HG03432 (cell line): ENCODE data around the gene GNS.

Source experiments
- ATAC-seq: cut with Tn5 transposase; IDR thresholded peaks from one replicate; pipeline ENCODE4 v1.9.1; 2021; ENCODE audit warnings: mild to moderate bottlenecking, moderate library complexity; ENCODE audit not compliant: unreplicated experiment

The GNS gene

GRCh38 chr12:64739778-64740177, 19.4 kb downstream of the GNS start:
- ATAC-seq: no peak

DNA sequence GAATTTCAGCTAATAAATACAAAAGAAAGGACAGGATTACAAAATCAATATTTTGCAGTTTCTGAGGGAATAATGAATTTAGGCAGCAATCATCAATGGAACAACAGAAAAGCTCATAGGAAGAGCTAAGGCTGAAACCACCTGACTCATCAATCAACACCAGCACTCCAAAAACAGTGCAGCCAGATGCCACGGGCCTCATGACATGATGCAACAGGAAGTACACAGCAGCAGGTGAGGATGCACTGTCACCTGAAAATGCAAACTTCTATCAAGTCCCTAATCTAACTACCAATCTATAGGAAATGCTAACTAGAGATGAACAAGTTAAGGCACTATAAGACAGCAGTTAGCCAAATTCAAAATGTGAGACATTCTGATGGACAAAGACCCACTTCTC, 21.7 kb downstream of the GNS start:
- ATAC-seq: no peak

GRCh38 chr12:64736771-64737170, 22.4 kb downstream of the GNS start:
- ATAC-seq: no peak

- ATAC-seq: no peak
Observed at GRCh38 chr12:64735442-64735841, 23.8 kb downstream of the GNS start.

DNA sequence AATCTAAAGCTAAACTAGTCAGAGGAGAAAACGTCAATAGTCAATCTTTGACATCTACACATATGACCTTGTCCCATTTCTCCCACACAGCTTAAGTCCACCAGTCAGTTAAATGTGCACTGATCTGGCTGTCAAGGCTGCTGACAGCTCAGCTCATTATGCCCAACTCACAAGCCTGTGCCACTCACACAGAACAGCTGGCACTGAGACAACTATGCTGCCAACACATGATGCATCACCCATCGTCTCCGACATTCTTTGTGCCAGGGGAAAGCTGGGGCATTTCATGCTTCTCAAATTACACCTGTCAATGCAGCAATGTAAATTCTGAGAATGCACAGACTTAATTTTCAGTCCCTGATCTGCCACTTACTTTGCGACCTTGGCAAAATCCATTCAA, 25.3 kb downstream of the GNS start:
- no peak for ATAC-seq

DNA sequence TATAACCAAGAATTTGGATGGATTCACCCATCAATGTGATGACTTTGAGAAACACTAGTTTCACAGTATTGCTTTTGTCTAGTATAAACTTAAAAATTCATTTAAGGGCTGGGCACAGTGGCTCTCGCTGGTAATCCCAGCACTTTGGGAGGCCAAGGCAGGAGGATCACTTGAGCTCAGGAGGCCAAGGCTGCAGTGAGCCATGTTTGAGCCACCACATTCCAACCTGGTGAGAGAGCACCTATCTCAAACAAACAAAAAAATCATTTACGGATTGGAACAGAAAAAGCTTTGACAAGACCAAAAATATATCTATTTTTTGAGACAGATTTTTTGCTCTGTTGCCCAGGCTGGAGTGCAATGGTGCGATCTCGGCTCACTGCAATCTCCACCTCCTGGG, 27.5 kb downstream of the GNS start:
- no peak for ATAC-seq

DNA sequence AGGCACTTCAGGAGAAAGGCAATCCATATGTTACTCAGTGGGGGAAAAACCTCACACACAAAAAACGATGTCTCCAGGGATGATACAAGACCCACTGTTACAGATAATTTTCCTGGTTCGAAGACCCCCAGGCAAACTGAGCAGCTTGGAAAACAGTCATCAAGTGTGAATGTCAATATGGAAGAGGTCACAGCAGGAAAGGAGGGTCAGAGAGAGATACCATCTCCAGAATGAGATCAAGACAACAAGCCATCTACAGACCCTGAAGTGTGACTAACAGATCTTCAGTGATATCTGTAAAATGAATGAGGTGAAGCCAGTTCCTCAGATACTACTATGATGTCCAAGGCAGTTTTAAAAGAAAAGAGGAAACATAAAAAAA, 28.6 kb downstream of the GNS start:
- peak; percentile 26 for ATAC-seq

DNA sequence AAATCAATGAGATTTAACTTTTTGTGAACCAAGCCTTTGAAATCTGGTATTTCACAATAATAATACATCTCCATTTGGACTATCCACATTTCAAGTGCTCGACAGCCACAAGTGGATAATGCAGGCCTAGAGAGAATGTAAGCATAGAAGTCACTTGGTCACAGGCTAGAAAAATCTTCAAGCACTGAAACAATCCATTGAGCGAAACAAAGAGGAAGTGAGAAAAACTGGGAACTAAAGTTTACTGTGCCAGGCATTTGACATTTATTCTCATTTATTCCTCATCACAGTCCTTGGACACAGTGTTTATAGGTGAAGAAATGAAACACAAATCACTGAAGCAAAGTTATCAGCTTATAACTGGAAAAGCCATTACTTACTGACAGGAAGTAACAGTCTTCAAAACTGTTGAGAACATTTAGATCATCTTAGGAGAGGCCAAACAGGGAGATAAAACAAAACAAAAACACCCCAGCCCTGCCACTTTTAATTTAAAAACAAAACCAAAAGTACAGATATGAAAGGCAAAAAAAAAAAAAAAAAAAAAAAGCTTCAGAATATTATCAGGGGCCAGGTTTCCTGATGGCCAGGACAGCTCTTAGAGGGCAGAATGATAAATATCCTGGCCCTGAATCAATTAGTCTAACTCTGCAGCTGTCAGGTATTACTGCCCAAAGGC, 29.2 kb downstream of the GNS start:
- ATAC-seq: peak; percentile 58

DNA sequence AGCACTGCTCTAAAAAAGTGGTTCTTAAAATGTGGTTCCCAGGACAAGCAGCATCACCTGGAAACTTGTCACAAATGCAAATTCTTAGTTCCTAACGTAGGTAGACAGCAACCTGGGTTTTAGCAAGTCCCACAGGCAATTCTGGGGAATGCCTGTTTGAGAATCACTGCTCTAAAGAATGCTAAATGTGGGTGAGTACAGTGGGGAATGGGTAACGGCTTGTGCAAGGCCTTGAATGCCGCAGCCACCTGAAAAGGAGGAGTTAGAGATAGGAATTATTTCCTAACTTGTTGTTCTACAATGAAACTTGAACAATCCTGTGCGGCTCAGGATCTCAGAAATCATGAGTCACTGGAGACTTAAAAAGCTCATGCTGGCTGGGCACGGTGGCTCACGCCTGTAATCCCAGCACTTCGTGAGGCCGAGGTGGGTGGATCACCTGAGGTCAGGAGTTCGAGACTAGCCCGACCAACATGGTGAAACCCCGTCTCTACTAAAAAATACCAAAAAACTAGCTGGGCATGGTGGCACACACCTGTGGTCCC, 34.9 kb downstream of the GNS start:
- no peak for ATAC-seq

DNA sequence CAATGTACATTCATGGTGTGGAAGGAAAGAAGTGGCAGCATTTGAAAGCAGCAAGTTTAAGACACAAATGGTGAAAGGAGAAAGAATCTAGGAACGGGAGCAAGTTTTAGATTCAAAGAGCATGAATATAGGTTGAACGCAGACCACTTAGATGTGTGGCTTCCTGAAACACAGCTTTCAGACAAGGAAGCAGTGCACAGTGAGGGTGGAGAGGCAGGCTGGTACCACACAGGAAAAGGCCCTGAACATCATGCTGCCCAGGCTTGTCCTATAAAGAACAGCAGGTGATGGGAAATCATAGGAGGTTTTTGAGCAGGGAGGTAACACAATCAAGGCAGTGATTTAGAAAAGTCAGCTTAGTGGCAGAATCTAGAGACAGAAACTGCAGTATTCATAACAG, 35.6 kb downstream of the GNS start:
- ATAC-seq: no peak

GRCh38 chr12:64722835-64723234, 36.4 kb downstream of the GNS start:
- no peak for ATAC-seq

DNA sequence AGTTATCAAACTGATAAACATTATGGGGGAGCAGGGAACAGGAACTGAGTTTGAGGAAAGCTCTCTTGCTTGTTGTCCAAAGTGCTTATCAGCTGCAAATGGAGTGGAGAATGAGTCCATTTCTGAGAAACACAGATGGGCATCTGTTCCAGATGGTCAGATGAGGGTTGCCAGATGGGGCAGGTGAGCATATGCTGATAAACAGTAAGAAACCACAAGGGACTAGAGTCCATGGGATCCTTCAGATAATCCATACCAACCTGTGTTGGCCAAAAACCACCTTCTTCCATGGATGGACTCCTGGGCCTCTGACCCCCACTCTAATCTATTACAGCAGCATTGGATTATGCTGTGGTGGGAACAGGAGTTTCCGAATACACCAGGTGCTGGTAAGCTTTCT, 38.3 kb downstream of the GNS start:
- ATAC-seq: no peak

DNA sequence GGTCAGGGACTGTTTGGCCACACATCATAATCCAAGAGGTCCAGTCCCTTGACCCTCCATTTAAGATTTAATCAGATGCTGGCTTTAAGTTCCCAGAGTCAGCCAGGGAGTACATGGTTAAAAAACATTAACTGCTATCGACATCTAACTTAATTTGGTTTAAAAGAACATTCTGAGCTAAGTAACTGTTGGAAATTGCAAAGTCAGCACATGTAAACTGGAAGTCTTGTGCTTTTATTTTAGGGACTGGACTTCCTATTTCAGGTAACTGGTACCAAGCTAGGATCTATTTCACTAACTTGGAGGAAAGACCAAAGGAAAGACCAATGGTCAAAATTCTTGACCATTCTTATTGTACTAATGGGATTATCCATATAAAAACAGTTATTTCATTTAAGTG, 40.6 kb downstream of the GNS start:
- no peak for ATAC-seq

DNA sequence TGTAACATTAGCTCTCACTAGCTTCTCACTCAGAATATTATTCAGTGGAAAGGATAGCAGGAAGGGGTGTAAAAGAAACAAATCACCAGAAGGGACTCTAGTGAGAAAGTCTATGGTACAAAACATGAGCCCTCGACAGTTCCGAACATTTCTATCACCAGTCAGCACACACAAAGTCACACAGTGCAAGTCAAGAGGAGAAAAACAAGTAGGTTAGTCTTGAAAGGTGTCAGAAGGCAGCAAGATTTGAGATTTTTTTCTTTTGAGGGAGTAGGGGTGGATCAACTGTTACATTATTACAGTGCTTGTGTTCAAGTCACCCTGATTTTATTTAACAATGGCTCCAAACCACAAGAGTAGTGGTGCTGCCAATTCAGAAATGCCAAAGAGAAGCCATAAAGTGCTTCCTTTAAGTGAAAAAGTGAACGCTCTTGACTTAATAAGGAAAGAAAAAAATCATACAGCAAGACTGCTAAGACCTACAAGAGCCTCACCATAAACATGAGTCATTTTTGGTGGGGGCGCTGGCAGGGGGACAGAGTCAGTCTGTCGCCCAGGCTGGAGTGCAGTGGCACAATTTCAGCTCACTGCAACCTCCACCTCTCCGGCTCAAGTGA, 42.3 kb downstream of the GNS start:
- no peak for ATAC-seq

DNA sequence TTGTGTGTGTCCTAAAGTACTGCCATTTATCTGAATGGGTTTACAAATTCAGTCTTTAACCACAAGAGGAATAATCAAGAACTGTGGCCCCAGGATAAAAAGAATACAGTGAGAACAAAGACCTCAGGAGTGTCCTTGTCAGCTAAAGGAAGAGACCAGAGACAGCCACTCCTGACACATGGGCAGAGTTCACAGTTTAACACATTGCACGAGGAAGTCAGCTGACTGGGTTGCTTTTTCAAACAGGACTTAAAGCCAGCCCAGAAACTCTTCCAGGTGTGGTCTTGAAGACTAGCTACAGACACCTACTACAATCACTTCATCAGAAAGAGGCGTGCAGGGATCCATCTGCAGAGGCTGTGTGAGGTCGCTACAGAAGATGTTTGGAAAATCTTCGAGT, 42.8 kb downstream of the GNS start:
- no peak for ATAC-seq

DNA sequence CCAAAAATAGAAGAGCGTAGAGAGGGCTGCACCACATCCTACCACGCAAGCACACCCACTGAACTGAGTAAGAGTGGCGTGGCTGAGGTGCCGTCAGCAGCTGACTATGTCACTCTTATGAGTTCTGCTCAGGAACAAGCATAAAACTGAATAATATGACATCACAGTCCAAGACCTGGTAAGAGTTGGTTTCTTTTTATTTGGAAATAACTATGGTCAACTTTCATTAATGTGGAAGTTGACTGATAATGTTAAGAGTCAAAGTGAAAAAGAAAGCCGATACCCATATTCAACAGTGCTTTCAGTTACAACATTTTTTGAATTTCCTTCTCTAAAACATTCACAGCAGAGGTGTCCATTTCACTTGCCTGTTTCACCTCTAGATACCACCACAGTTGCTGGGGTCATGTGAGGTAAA, 44.6 kb downstream of the GNS start:
- peak; percentile 83 for ATAC-seq

DNA sequence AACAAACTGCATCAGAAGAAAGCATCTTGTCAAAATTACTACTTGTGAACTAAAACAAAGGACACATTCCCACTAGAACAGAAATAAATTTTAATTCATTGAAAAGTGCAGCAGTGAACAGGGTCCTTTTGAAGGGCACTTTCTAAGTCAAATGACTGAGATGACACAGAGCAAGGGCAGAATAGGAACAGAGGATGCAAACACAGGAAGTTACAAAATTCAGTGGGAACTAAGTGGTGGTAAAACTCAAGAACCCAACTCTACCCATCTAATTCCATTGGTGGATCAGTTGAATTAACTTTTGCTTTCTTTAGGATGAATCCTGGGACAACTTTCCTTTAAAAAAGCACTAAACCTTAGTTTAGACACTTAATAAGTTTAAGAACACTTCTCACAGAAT, 45.8 kb downstream of the GNS start:
- no peak for ATAC-seq

- no peak for ATAC-seq
Observed at GRCh38 chr12:64709429-64709828, 49.8 kb downstream of the GNS start.

DNA sequence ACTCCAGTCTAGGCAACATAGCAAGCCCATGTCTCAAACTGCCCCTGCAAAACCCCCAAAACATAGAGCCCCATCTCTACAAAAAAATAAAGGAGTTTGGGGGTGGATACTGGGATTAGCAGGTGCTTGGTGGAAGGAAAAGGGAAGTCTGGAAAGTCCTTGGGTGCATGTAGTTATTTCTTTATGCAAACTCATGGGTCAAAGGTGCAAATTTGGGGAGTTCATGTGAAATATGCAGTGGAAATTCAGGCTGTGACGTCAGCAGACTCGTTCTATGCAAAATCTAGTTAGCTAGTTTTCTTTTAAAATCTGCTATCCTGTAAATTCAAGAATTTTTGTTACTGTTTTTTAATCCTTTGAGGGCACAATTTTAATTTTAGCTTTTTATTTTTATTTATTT, 51.3 kb downstream of the GNS start:
- no peak for ATAC-seq

DNA sequence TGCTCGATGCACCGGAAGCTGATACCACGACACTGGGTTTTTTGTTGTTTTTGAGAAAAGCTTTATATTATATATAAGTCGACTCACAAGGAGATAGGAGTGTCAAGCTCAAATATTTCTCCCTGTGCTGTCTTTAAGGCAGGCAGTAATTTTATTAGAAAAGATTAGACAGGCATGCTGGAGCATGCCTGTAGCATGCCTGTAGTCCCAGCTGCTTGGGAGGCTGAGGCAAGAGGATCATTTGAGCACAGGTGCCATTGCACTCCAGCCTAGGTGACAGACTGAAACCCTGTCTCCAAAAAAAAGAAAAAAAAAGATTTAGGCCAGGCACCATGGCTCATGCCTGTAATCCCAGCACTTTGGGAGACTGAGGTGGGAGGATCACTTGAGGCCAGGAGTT, 51.8 kb downstream of the GNS start:
- no peak for ATAC-seq

- ATAC-seq: no peak
Observed at GRCh38 chr12:64706857-64707256, 52.3 kb downstream of the GNS start.

- no peak for ATAC-seq
Observed at GRCh38 chr12:64706306-64706705, 52.9 kb downstream of the GNS start.

- no peak for ATAC-seq
Observed at GRCh38 chr12:64701283-64701682, 57.9 kb downstream of the GNS start.
